HG03066 (cell line): Measurements from ENCODE around the gene TMEM86B.
"Not testable (repeated sequence)": the region's sequence is repeated elsewhere in the genome, so short reads cannot be mapped to it uniquely, and the experiment has no call there.

Source experiments
- ATAC-seq: cut with Tn5 transposase; IDR thresholded peaks from one replicate; pipeline ENCODE4 v1.9.1; 2021; ENCODE audit warnings: low read depth; ENCODE audit not compliant: unreplicated experiment

The TMEM86B gene

DNA sequence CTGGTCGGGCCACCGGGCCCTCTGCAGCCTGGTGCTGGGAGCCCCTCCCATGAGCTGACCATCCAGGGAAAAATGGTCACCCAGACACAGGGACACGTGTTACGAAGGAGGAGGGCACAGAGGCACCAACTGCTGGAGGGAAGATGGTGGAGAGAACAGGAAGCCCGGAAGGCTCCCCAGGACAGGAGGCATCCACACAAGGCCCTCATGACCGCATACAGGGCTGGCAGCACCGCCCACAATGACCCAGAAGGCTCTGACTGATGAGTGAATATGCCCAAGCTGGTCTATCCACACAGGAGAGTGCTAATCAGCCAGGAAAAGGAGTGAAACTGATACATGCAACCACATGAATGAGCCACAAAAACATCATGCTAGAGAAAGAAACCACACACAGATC lies 14.0 kb upstream of the TMEM86B start:
- ATAC-seq: no peak

DNA sequence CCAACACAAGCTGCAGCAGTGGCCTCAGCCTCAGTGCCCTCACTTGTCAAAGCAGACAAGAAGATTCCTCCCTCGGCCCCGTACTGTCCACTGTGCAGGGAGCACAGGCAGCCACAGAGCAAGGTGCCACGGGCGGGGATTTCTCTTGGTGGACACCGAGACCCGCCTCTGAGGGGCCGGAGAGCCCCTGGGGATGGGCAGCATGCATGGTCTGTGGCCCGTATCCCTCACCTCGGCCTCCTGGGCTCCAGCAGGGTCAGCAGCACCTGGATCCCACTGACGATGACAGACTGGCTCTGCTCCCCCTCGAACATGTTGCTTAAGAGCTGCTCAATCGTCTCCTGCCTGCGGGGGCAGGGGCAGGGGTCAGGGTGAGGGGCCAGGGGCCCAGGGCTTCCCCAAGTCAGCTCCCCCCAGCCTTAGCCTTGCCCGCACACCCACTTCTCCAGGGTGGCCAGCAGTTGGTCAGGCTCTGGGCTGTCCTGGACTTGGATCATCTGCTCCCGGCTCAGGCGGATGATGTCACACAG lies 13.4 kb upstream of the TMEM86B start:
- no peak for ATAC-seq

- ATAC-seq: no peak
These were observed 12.8 kb upstream of the TMEM86B start for GRCh38 chr19:55241143-55241934.

DNA sequence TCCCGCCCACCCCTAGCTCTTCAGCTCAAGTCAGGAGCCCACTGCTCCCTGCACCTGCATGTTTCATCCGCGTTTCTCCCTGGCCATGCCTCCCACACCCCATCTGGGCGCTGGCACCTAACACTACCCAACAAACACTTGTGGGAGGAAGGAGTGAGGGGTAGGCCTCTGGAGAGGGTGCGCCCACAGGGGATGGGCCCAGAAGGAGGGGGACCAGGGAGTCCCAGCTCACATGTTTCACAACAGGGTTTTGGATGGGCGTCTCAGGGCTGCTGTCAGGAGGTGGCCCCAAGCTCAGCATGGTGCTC lies 12.1 kb upstream of the TMEM86B start:
- no peak for ATAC-seq

DNA sequence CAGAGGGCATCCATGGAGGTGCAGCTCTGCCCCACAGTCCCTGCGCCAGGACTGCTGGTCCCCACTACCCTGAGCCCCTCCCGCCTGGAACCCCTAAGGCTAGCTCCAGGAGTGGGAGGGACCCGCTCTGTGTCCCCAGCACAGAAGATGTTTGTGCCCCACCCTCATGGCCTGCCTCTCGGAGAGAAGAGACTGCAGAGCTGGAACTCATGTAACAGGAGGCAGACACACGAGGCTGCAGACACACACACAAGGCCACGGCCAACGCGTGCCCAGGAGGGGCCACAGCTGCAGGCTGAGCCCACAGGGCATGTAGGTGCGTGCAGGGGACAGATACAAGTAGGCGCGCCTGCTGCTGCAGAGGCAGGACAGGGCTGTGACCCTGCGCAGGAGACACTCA lies 10.4 kb upstream of the TMEM86B start:
- no peak for ATAC-seq

GRCh38 chr19:55238030-55238429 lies 9.5 kb upstream of the TMEM86B start:
- ATAC-seq: no peak

- ATAC-seq: no peak
These were observed 4.4 kb upstream of the TMEM86B start for GRCh38 chr19:55232986-55233385.

GRCh38 chr19:55232286-55232602 lies 3.7 kb upstream of the TMEM86B start:
- no peak for ATAC-seq

DNA sequence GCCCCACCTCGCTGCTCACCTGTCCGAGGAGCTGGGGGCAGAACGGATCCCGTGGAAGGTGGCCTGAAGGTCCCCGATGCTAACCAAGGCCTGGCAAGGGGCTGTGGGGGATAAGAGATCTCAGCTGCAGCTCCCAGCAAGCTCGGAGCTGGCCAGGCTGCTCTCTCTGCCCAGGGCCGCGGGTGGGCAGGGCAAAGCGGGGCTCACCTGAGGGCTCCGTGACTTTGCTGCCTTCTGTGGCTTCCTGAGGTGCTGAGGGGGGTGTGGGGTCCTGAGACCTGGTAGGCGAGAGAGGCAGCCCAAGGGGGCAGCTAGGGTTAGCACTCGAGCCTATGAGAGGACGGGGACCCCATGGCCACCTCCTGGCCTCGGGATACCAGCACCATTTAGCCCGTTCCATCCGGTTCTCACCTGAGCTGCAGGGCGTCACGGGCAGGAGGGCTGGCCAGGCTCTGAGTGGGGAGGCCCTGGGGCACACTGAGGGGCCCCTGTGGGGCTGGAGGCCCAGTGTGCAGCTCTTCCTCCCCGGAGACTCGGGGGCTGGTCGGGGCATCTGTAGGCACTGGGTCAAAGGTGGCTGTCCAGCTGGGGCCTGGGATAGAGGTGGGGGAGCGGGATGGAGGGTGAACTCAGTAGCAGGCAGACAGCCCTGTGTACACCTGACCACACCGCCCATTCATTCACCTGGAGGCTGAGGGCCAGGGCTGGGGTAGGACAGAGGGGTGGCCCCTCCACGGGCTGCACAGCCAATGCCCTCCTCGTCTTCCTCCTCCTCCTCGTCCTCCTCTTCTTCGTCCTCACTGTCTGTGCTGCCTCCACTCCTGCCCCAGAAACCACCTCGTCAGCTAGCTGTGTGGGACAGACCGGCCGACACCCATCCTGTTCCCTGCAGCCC lies 3.1 kb upstream of the TMEM86B start:
- ATAC-seq: no peak

DNA sequence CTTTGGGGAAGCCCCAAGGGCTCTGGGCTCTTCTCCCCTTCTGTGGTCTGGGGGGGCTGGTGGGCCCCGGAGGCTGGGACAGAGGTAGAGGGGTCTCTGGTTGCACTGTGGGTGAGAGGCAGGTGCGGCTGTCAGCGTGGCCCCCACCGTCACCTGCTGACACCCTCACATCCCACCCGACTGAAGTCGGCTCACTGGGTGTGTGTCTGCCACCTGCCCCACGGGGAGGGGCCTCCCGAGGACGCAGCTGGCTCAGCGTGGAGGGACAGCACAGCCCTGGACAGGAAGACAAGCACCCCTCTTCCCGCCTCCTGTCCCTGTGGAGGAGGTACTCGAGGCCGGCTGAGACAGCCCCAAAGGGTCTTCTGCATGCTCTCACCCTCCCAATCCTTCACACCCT lies 2.2 kb upstream of the TMEM86B start:
- ATAC-seq: no peak

GRCh38 chr19:55230329-55230728 lies 1.8 kb upstream of the TMEM86B start:
- ATAC-seq: no peak

DNA sequence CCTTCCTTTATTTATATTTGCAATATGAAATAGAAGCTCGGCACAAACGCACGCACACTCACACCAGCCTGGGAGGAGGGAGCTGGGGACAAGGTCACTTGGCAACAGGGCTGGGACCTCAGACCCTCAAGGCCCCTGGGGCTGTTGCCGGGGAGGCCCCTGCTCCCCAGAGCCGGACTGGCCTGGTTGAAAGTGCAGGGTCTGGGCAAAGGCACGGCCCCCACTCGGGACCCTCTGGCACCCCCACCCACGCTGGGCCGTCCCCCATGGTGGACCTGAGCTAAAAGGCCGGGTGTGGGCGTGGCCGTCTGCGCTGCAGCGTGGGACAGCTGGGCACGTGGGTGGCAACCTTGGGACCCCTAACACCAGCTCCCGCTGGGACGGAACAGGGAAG lies 1.2 kb upstream of the TMEM86B start:
- no peak for ATAC-seq

DNA sequence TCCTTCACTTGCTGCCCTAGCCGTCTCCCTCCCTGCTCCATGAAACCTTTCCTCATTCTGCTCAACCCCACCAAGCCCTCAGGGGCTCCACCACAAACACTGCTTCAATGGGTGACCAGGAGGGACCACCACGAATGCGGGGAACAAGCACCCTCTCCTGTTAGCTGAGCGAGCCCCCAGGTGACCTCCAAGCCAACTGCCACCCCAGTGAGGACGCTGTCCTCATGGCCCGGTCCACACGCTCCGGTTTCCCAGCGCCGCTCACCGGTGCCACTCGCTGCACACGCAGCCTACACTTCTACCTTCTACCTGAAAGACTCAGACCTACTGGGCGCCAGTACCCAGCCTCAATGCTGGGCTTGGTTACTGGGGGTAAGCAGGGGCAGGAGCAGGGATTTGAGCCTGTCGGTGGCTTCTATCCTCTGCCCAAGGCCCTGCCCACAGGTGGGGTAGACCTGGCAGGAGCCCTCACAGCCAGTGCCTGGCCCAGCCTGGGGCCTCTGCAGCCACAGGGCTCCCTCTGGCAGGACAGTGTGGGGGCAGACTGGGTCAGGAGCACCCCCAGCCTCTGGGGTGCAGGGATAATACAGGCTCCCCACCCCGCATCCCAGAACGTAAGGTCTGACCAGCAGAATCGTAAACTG lies 704 bp upstream of the TMEM86B start:
- ATAC-seq: no peak

GRCh38 chr19:55228015-55228391 lies 560 bp downstream of the TMEM86B start:
- ATAC-seq: no peak

DNA sequence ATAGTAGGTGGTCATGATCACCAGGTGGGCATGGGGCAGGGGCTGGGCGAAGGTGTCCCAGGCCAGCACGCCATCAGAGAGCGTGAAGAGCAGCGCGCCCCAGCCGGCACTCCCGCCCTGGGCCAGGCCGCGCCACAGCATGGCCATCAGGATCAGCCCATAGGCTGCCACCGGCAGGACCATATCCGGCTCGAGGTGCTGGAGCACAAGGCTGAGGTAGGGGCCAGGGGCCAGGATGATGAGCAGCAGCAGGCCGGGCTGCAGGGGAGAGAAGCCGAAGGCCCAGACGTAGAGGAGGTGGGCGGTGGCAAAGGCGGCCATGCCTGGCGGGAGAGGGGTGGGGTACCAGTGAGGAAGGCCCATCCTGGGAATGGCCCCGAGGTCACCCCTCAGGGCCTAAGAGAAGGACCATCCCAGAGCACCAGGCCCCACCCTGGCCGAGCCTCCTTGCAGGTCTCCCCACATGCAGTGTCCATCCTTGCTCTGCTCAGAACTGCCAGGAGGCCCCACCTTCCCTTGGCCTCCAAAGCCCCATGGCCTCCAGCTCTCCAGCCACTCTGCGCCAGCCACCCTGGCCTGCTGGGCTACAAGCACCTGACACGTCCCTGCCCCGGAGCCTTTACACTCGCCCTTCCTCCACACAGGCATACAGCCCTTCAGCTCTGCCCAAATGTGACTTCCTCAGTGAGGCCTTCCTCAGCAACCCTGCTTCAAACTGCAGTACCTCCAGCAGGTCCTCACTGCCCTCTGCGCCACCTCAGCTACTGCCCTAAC lies 1.1 kb downstream of the TMEM86B start:
- no peak for ATAC-seq

DNA sequence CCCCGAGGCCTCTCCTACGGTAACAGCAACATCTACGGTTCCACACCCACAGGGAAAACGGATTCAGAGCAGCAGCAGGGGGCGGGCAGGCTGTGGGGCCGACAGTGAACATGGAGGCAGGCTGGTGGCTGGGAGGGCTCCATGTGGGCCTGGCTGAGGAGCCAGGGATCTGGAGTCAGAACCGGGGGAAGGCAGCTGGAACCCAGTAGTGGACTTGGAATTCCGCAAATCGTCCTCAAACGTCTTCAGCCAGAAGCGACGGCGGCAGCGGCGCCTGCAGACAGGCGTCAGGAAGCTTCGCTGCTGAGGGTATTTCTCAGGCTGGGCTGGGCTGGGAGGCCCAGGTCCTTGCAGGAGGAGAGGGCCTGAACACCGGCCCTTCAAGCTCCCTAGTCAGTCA lies 1.8 kb downstream of the TMEM86B start:
- ATAC-seq: no peak

DNA sequence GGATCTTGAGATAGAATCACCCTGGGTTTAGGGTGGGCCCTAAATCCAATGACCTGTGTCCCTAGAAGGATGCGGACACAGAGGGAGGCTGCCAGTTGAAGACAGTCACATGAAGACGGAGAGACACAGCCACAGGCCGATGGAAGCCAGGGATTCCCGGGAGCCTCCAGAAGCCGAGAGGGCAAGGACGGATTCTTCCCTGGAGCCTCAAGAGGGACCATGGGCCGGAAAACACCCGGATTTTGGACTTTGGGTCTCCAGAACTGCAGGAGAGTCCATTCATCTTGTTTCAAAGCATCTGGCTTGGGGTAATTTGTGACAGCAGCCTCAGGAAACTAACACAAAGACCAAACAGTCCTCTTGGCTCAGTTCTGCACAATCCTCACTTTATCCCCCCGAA lies 2.3 kb downstream of the TMEM86B start:
- no peak for ATAC-seq

GRCh38 chr19:55225415-55225958 lies 3.1 kb downstream of the TMEM86B start:
- no peak for ATAC-seq

- not testable (repeated sequence) for ATAC-seq
These were observed 3.7 kb downstream of the TMEM86B start for GRCh38 chr19:55224679-55225414.
